GM12864 (cell line): ENCODE measurements around the gene GALNT4.
A peak's percentile ranks its signal among the peaks of the same experiment; 100 is the strongest.

Experiments
- DNase-seq: peaks from one replicate; pipeline ENCODE4 v3.0.0-alpha.2; 2011; ENCODE audit warnings: low read depth
- H3K4me3 ChIP-seq: 2 replicates; pipeline ENCODE4 v1.5.1; 2011; ENCODE audit warnings: mild to moderate bottlenecking, low read depth, low read length, control low read depth
- CTCF ChIP-seq: IDR thresholded peaks from 2 replicates; pipeline ENCODE4 v1.5.1; 2011; ENCODE audit warnings: low read depth, mild to moderate bottlenecking, moderate library complexity, low read length, control low read depth, inconsistent platforms; ENCODE audit errors: missing control alignments

GALNT4 gene

DNA sequence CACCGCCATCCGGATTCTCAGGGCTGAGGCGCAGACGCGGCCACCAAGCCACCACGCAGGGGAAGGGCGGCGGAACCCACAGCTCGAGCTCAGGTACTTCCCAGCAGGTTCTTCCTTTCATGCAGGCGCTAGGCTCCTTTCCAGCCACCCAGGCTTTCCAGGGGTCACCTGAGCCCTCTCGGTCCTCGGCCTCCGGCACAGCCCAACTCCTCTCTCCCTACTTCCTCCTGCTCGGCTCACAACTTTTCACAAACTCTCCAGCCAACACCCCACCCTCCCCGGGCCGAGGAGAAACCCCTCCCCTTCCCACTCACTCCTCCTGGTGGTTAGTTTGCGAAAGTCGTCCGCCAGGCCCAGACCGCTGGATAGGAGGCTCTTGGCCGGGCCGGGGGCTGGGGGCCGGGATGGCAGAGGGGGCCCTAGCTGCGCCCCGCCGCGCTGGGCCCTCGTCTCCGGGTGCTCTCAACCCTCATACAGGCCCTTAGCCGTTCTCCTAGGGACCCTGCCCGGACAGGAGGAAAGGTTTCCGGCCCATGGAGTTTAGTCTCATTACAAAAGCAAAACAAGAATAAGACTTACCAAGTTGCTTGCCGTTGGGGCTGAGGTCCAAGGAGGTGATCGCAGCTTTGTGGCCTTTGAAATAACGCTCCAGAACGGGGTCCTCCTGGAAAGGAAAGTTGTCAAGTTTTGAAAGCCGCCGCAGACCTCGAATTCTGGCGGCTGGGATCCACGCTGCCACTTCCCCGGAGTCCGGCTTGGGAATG is at the start of gene GALNT4:
GALNT4 (minus strand) TSS at position 256 of the 764 bp plus-strand sequence; CDS start at position 9, 247 bp downstream.
- H3K4me3 ChIP-seq: peak within 1 kb of the TSS; percentile 99
- TF ChIP-seq CTCF: peak; percentile 58
- peak; percentile 66 for DNase-seq

GRCh38 chr12:89573051-89573810 is 48.6 kb upstream of the GALNT4 start:
- no peak for DNase-seq
- no peak for TF ChIP-seq CTCF

DNA sequence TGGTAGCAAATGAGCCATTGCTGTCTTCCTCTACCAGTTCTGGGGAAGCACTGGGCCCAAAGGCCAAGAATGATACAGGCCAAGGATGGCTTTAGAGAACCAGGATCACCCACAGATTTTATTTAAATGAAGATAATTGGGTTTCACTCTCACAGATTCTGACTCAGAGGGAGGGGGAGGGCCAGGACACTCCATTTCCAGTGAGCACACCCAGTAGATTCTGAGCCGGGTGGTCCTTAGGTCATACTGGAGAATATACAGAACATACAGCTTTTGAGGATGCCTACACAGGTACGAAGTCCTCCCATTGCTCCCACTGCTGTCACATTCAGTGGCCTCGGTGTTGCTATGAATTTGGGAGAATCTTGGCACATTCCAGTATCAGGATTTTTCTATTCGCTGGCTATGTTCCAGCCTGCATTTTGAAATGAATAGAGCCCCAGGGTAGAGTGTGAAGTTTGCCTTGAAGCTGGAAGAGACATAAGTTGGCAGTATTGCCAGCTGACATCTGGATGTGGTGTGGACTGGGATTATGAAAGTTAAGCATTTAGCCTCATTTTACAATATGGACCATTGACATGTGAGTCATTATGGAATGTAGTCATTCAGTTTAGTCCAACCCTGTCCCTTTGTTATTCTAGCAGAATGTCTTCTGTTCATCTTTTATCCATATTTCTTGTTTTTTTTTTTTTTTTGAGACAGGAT is 47.0 kb upstream of the GALNT4 start:
- no peak for DNase-seq
- H3K4me3 ChIP-seq: no peak overlapping the region
- no peak for TF ChIP-seq CTCF

More at GRCh38 chr12:89573051-89573810, 48.6 kb upstream of the GALNT4 start:
- no peak overlapping the region for H3K4me3 ChIP-seq

DNA sequence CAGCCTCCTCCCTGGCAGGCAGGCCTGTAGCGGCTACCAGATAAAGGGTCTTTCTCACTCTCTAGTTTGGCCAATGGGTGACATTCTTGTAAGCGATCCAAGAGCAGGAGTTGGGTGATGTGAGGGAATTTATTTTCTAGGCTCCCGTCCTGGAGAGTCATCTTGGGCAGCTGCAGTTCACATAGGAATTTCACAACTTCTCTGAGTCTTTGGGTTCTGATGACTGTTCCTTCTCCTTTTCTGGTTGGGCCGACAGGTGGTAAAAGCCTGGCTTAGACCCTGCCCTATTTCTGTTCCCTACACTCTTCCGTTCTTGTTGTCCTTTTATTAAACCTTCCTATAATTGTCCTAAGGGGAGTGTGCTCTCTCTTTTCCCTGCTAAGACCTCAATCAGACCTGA is 43.9 kb upstream of the GALNT4 start:
- no peak overlapping the region for H3K4me3 ChIP-seq
- no peak for DNase-seq
- TF ChIP-seq CTCF: no peak

- DNase-seq: no peak
Observed at GRCh38 chr12:89567691-89568239, 43.2 kb upstream of the GALNT4 start.

DNA sequence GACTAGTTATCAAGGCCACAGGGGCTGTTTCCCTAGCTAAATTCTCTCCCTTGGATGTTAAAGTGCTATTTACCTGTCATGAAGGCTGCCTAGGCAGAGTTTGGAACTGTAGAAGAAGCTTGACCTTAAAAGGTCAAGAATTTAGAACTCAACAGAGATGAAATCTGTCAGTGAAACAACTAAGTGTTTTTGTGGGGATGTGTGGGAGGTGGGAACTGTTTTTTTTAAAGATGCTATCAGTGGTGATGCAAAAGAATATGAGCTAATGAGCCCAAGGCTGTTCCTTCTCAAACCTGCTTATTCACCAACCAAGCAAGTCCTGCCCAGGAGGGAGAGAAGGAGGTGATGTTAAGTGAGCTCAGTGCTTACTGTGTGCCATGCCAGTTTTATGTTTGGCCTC is 42.0 kb upstream of the GALNT4 start:
- TF ChIP-seq CTCF: no peak
- H3K4me3 ChIP-seq: no peak overlapping the region
- DNase-seq: no peak

More at GRCh38 chr12:89567691-89568239, 43.2 kb upstream of the GALNT4 start:
- no peak for TF ChIP-seq CTCF
- H3K4me3 ChIP-seq: no peak overlapping the region
